Measurements from ENCODE around the gene TANC1. TPM values are rescaled to one million over a fixed set of nuclear protein-coding genes. Genes with fewer than 3 reads are reported as not detected.

The TANC1 gene
- total RNA-seq, 2 donors from 2014 or later, result 2.9 to 9.5 TPM

DNA sequence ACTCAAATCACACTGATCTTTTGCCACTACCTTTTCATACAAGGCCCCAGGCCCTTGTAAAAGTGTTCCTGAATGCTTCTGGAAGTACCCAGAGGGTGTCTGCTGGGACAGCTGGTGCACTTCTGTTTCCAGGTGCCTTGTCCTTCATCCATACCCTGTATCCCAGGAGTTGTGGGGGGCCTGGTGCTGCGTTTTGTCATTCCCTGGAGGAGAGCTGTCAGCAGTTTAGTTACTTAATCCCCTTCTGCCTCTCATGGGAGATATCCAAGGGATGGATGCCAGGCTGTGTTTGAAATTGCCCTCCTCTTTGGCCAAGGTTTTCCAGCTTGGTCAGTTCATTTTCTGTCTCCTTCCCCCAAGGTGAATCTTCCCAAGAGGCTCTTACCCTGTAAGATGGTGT, 159.8 kb downstream of the TANC1 start:
- peaks cover 6% of the 10 kb centered on the region for H3K9me3 ChIP-seq (ENCODE audit: control insufficient read depth, low read length)
- H3K4me3 ChIP-seq (ENCODE audit: low read length), result no peak overlapping the region
- peaks cover 3% of the 10 kb centered on the region for H3K4me1 ChIP-seq (ENCODE audit: control insufficient read depth, insufficient read depth, low read length)
- no peaks in the 10 kb centered on the region for H3K27me3 Mint-ChIP-seq (ENCODE audit: insufficient read depth)
- TF ChIP-seq, protein P1, sequence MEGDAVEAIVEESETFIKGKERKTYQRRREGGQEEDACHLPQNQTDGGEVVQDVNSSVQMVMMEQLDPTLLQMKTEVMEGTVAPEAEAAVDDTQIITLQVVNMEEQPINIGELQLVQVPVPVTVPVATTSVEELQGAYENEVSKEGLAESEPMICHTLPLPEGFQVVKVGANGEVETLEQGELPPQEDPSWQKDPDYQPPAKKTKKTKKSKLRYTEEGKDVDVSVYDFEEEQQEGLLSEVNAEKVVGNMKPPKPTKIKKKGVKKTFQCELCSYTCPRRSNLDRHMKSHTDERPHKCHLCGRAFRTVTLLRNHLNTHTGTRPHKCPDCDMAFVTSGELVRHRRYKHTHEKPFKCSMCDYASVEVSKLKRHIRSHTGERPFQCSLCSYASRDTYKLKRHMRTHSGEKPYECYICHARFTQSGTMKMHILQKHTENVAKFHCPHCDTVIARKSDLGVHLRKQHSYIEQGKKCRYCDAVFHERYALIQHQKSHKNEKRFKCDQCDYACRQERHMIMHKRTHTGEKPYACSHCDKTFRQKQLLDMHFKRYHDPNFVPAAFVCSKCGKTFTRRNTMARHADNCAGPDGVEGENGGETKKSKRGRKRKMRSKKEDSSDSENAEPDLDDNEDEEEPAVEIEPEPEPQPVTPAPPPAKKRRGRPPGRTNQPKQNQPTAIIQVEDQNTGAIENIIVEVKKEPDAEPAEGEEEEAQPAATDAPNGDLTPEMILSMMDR (conservative IDR thresholded peaks at IDR 0.05), result no peak
- H3K4me1 Mint-ChIP-seq, result peaks cover 11% of the 10 kb centered on the region
- no peak overlapping the region for H3K27ac ChIP-seq (ENCODE audit: low read depth, low read length)
- H3K4me3 Mint-ChIP-seq, result no peak overlapping the region
- H3K9me3 Mint-ChIP-seq, result no peaks in the 10 kb centered on the region
- DNase-seq, result no peak
- H3K36me3 ChIP-seq (ENCODE audit: control insufficient read depth, insufficient read depth, low read length), result peaks cover 12% of the 10 kb centered on the region
- H3K27ac Mint-ChIP-seq, result no peak overlapping the region
- H3K27me3 ChIP-seq (ENCODE audit: control insufficient read depth, insufficient read depth, low read length, poor library complexity, severe bottlenecking), result no peaks in the 10 kb centered on the region
- H3K9ac ChIP-seq (ENCODE audit: extremely low read depth, low read length, poor library complexity, severe bottlenecking), result no peak overlapping the region
- H3K36me3 Mint-ChIP-seq (ENCODE audit: low read depth), result no peaks in the 10 kb centered on the region
- 94 to 100% methylated on average over 1 of the region's 1 CpG for WGBS, 2 experiments (ENCODE audit: insufficient coverage in 1 of 2, insufficient read length in 1 of 2)

DNA sequence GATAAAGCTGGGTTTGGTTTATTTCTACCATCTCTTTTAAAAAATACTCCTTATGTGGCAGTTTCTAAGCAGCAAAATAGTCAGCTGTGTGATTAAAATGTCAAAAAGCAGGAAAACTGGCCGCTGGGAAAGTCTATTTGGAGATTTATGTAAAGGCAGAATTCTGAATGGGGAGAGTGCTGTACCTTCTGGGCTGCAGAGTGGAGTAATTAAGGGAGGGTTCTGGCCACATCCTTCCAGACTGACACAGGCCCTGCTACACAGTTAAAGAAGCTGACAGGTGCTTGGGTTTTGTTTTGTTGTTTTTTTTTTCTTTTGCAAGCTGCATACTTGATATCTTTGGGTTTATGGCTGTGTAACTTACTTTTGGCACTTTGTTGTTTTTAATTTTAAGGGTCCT, 160.8 kb downstream of the TANC1 start:
- Mint-ChIP-seq H3K36me3 (ENCODE audit: low read depth) (no peaks in the 10 kb centered on the region), H3K27ac (no peak overlapping the region), H3K4me1 (peaks cover 9% of the 10 kb centered on the region), H3K9me3 (no peaks in the 10 kb centered on the region), H3K27me3 (ENCODE audit: insufficient read depth) (no peaks in the 10 kb centered on the region), H3K4me3 (no peak overlapping the region)
- Histone ChIP-seq H3K27ac (ENCODE audit: low read depth, low read length) (no peak overlapping the region), H3K4me1 (ENCODE audit: control insufficient read depth, insufficient read depth, low read length) (peaks cover 3% of the 10 kb centered on the region), H3K9me3 (ENCODE audit: control insufficient read depth, low read length) (peaks cover 6% of the 10 kb centered on the region), H3K4me3 (ENCODE audit: low read length) (no peak overlapping the region), H3K36me3 (ENCODE audit: control insufficient read depth, insufficient read depth, low read length) (peaks cover 11% of the 10 kb centered on the region), H3K27me3 (ENCODE audit: control insufficient read depth, insufficient read depth, low read length, poor library complexity, severe bottlenecking) (no peaks in the 10 kb centered on the region), H3K9ac (ENCODE audit: extremely low read depth, low read length, poor library complexity, severe bottlenecking) (no peak overlapping the region)
- 33 to 52% methylated on average over 1 of the region's 1 CpG for WGBS, 2 experiments (ENCODE audit: insufficient coverage in 1 of 2, insufficient read length in 1 of 2)
- TF ChIP-seq, protein P1 (conservative IDR thresholded peaks at IDR 0.05), result no peak
- no peak for DNase-seq

GRCh38 chr2:159129824-159130223, 161.4 kb downstream of the TANC1 start:
- no peaks in the 10 kb centered on the region for H3K36me3 Mint-ChIP-seq (ENCODE audit: low read depth)
- Histone ChIP-seq H3K9me3 (ENCODE audit: control insufficient read depth, low read length) (peaks cover 6% of the 10 kb centered on the region), H3K4me3 (ENCODE audit: low read length) (no peak overlapping the region), H3K27ac (ENCODE audit: low read depth, low read length) (no peak overlapping the region), H3K27me3 (ENCODE audit: control insufficient read depth, insufficient read depth, low read length, poor library complexity, severe bottlenecking) (no peaks in the 10 kb centered on the region), H3K36me3 (ENCODE audit: control insufficient read depth, insufficient read depth, low read length) (peaks cover 11% of the 10 kb centered on the region), H3K9ac (ENCODE audit: extremely low read depth, low read length, poor library complexity, severe bottlenecking) (no peak overlapping the region), H3K4me1 (ENCODE audit: control insufficient read depth, insufficient read depth, low read length) (peaks cover 3% of the 10 kb centered on the region)
- no peak for DNase-seq
- TF ChIP-seq, protein P1 (conservative IDR thresholded peaks at IDR 0.05), result no peak
- no peaks in the 10 kb centered on the region for H3K9me3 Mint-ChIP-seq
- WGBS, 2 experiments (ENCODE audit: insufficient coverage in 1 of 2, insufficient read length in 1 of 2), result 92% methylated on average over 11 to 13 of the region's 13 CpGs
- H3K4me3 Mint-ChIP-seq, result no peak overlapping the region
- peaks cover 4% of the 10 kb centered on the region for H3K4me1 Mint-ChIP-seq
- H3K27ac Mint-ChIP-seq, result no peak overlapping the region
- no peaks in the 10 kb centered on the region for H3K27me3 Mint-ChIP-seq (ENCODE audit: insufficient read depth)
